ENCODE results near the gene FAM3B.
A peak's percentile ranks its signal among the peaks of the same experiment; 100 is the strongest.

Gene FAM3B

DNA sequence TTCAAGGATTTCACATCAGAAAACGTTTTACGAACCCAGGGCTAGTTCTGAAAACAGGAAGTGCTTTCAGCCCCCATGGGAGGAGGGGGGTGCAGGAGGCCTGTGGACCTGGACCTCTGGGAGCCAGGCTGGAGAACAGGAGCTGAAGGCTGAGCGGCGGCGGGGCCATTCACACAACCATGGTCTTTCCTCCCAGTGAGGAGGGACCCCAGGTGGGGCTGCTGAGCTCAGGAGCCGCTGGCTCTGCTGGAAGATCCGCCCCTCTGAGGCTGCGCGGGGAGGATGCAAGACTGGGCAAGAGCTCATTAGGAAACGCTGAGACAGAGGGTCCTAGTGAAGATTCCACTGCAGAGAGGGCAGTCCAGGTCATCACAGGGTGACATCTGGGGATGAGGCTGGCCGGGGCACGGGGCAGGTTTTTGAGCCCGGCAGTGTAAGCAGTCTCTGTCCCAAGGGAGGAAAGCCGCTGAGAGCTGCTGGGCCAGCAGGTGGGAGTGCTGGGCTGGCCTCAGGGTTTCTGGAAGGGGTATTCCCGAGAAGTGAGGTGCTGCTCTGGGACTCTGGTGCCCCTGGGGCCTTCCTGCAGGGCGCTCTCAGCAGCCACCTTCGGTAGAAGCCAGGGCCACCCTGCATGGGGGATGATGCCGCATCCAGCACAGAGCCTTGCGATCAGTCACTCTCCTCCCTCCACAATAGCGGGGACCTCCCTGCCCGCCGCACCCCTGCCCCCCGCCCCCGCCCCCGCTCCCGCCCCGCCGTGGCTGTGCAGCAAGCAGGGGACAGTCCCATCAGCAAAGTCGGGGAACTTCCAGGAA, 52.7 kb downstream of the FAM3B start:
- DNase-seq = no peak

DNA sequence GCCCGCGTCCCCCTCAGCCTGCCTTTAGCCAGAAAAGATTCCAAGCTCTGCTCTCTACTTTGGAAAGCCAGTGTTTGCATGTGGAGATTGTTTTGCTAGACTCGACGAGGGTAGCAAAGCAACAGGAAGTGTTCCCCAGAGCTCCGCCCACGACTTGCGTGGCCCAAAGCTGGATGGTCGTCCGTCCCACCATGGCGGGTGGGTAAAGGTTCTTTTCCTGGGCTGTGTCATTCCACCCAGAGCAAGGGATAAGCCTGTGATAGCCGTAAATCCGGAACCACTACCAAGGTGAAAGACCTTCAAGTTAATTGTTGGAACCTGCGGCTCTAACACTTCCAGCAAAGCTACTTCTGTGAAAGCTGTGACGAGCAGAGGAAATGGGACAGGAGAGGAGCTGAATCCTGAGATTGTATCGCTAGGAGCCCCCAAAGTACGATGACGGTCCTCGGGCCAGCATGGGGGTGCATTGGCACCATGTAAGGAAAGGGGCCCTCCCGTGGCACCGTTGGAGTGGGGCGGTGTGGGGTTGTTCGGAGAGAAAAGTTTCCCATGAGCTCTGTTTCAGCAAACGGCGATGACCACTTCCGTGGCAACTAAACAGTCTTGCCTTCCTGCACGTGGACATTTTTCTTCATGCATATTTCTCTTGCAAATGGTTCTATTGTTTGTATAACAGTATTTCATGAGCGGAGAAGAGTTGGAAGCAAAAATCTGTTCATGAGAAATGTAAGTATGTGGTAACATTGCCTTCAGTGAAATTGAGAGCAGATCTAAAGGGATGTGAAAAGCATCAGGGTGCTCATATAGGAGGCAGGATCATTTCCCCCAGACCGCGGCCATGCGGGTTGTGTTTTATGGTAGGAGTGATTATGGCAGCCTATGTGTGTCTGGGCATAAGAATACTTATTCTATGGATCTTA, 53.6 kb downstream of the FAM3B start:
- no peak for DNase-seq

DNA sequence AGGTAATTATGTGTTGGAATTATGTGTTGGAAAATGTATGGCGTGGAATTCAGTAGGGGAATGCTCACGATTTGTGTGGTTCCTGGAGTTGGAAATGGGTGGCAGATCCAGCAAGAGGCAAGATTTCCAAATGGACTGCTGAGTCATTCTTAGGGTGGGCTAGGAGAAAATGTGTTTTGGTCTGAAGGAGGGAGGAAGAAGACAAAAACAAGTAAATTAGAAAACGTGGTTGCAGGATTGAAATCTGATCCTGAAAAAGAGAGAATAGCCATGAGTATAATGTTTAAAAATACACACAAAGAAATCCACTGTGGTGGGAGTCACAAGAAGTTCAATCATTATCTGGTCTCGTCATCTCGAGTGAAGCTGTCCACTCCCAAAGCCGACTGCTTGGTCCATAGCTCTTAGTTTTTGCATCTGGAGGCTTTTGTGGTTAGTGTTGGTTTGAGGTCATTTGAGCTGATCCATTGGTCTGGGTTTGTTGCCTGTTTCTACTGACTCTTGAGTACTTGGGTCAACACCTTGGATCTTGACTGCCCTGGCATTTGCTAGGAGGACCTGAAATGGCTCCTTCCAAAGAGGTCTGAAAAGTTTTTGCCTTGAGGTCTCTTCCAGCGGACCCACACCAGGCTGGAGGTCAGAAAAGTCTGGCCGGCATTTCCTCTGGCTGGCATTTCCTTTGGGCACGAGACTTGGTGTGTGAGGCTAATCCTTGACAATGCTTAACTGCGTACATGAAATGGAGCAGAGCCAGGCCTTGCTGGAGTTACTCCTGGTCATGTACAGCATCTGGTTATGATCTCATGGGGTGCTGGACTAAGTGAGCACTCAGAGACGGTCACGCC, 54.5 kb downstream of the FAM3B start:
- no peak for DNase-seq

DNA sequence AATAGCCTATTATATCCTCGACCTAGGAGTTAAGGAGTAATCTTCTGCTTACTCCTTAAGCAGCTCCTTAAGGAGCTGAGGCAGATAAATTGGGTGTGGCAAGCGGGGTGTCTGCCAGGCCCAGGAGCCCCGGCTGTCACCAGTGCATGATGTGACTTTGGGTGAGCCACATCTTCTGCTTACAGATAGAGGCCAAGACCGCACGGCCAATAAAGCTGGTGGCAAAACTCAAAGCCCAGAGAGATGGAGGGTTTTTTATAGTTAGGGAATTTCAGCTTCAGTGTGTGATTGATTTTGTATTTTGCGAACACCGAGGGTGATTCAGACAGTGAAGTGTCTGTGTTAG, 55.1 kb downstream of the FAM3B start:
- no peak for DNase-seq

DNA sequence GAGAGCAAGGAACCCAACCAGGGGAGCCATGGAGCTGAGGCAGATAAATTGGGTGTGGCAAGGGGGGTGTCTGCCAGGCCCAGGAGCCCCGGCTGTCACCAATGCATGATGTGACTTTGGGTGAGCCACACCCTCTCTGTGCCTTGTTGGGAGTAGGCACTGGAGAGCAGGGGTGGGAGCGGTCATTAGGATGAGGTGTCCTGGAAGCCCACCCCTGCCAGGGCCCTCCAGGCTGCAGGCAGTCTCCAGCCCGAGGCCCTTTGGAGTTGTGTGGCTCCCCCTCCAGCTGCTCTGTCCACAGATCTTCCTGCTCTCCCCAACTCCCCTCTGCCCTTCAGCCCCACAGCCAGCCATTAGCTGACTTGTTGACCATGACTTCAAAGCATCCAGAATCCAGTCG, 56.7 kb downstream of the FAM3B start:
- DNase-seq = no peak

DNA sequence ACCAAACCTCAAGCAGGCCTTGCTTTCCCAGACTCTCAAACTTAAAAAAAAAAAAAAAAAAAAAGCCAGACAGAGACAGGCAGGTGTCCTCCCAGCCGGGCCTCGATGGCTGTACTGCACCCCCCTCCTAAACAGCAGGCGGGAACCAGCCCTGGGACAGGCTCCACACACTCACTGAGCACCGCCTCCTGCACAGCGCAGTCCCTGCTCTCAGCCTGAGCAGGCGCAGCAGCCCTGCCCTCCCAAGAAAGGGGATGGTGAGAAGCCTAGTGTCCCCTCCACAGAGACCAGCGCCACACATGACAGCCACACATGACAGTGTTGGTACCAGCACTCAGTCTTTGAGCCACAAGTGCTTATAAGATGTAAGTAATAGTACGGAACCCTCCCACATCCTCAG, 57.2 kb downstream of the FAM3B start:
- DNase-seq = no peak

DNA sequence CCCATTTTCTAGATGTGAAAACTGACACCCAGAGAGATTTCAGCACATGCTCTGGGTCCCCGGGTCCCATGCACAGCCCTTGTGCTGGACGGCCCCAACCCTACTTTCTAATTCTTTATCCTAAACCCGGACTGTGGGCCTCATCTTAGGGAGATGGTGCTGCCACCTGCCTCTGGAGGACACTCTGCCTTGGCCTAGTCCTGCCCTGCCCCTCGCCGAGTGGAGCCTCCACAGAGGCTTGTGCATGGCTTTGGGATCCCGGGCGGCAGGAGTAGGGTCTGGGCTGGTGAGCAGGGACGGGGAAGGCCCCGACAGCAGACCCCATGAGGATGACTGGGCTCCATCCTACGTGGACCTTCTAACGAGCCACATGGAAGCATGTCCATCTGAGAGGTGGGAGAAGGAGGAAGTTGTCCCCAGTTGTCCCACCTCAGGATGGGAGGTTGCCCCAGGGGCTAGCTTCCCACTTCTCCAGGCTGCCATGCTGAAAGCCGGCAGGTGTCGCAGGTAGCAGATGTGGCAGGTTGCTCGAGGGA, 57.6 kb downstream of the FAM3B start:
- no peak for DNase-seq

DNA sequence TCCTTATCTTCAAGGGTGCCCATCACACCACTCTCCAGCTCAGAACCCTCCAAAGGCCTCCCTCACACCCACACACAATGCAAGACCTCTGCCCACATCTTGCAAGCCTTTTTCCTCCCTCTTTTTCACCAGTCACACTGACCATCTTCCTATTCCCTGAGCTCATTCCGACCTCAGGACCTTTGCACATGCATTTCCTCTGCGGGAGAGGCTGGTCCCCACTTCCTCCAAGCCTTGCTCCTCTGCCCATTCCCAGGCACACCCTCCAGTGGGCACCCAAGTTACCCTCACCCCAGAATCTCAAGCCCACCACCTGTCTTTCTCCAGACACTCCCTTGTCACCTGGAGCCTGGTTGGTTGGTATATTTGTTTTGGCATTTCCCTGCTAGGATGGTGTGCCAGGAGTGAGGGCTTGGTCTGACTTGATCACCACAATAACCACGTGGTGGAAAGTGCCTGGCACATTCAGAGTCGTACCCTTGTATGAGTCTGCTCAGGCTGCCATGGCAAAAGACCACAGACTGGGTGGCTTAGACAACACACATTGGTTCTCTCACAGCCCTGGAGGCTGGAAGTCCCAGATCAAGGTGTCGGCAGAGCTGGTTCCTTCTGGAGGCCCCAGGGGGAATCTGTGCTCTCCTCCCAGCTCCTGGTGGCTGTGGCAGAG, 58.4 kb downstream of the FAM3B start:
- no peak for DNase-seq

DNA sequence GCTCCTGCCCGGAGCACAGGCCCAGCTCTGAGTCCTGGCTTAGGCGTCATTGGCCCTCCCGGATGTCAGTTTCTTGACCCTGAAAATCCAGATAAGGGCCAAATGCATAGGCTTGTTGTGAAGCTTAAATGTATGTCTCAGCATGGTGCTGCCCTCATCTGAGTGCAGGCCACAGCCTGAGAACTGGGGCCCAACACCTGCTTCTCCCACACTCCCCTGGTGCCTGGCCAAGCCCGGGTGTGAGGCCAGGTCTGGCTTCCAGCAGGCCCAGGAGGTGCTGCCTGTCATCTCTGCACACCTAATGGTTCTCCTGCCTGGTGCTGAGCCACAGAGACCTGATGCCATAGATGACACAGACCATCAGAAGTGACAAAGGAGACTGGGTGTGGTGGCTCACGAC, 59.3 kb downstream of the FAM3B start:
- no peak for DNase-seq

DNA sequence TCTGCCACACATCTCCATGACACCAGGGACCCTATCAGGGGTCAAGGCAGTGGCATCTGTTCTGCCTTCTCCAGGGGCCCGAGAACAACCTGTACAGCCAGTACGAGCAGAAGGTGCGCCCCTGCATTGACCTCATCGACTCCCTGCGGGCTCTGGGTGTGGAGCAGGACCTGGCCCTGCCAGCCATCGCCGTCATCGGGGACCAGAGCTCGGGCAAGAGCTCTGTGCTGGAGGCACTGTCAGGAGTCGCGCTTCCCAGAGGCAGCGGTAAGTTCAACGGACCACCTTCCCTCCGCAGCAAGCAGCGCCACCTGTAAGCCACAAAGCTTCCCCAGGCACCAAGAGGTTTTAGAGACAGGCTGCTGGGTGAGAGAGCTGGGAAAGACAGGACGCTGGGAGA, 61.1 kb downstream of the FAM3B start:
- DNase-seq = no peak

DNA sequence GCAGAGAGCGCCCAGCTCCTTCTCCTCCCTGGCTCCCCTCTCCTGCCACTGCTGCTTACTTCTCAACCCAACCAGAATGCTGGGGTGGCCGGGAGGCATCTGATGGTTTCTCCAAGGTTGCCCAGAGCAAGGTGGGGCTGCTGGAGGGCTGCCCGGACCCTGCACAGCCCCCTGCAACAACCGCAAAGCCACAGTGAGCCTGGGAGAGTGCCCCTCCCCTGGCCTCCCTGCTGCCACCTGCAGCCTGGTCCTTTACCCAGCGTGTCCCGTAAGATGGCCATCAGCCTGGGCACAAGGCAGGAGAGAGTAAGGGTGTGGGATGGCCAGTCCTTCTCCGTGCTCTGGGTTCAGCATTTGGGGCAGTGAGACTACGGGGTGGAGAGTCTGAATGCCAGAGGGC, 62.2 kb downstream of the FAM3B start:
- no peak for DNase-seq

DNA sequence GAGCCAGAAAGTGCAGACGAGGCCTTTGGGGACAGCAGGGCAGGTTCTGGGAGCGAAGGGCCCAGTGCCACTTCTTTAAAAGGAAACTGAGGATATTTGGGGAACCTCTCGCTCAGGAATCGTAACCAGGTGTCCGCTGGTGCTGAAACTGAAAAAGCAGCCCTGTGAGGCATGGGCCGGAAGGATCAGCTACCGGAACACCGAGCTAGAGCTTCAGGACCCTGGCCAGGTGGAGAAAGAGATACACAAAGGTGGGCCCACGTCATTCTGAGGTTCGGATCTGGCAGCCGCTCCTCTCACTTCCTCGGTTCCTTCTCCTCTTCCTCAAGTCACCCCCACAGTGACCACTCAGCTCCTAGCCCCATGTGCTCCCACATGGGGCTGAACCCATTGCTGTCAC, 63.3 kb downstream of the FAM3B start:
- no peak for DNase-seq

DNA sequence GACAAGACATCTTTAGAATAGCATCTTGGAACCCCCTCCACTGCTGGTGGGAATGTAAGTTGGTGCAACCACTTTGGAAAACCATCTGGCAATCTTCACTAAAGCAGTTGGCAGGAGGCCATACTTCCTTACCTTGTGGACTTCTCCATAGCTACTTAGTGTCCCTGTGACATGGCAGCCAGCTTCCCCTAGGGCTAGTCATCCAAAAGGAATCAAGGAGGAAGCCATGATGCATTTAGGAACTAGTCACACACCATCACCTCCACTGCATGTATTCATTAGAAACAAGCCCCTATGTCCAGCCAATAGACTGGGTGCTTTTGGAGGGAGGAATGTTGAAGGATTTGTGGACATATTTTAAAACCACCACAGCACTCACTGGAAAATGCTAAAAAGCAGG, 65.1 kb downstream of the FAM3B start:
- no peak for DNase-seq

DNA sequence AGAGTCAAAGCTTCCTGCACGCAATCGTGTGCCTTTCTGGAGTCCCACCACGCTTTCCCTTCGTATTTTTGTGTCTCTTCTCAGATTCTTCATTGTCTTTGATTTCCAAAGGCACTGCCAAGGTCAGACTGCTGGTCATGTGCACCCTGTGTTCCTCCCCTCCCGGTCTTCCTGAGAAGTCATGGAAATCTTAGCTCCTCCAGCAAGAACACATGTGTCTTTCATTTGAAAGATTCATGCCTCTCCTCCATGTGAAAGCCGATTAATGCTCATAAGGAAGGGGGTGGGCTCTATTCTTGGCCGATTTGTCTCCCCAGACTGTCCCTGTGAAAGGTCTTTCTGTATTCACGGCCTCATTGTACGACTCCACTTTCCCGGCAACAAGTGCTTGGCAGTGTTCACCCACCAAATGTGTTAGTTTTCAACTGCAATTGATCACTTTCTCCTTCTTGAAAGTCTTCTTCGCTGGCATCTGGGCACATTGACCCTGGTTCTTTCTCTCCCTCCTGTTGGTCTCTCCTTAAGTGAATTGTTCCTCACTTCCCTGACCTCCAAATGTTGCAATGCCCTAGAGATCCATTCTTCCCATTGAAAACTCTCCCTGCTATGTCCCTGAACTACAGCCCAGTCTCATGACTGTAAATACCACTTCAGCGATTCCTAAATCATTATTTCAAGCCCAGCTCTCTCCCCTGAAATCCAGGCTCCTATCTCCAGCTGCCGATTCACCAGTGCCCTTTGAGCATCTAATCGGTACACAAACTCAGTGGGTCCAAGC, 70.6 kb downstream of the FAM3B start:
- no peak for DNase-seq

DNA sequence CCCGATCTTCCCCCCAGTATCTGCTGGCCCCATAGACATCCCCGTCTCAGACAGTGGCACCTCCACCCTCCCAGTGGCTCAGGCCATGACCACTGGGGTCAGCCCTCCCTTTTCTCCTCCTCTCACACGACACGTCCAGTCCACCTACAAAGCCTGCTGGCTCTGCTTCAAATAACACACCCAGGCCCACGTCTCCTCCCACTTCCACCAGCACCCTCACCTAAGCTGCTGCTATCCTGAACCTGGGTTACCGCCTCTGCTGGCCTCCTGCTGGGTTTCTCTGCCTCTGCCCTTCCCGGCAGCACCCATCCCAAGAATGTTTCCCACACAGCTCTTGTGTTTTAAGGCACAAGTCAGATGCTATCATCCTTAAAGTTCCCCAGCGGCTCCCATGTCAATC, 71.2 kb downstream of the FAM3B start:
- DNase-seq = no peak

DNA sequence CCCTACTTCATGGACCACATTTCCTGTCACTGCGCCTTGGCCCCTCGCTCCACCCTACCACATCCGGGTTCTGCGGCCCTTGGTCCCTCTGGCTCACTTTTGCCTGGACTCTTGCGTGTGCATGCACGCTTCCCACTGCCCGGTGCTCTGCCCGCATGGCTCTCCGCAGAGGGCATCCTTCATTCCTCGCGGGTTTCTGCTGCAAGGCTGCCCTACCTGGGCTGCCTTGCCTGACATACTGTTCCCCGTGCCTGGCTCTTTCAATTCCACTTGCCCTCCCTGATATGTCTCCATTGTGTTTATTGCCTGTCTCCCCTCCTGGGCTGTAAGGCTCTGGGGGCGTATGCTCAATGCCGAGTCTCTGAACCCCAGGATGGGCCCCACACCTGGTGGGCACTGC, 71.7 kb downstream of the FAM3B start:
- DNase-seq = no peak

DNA sequence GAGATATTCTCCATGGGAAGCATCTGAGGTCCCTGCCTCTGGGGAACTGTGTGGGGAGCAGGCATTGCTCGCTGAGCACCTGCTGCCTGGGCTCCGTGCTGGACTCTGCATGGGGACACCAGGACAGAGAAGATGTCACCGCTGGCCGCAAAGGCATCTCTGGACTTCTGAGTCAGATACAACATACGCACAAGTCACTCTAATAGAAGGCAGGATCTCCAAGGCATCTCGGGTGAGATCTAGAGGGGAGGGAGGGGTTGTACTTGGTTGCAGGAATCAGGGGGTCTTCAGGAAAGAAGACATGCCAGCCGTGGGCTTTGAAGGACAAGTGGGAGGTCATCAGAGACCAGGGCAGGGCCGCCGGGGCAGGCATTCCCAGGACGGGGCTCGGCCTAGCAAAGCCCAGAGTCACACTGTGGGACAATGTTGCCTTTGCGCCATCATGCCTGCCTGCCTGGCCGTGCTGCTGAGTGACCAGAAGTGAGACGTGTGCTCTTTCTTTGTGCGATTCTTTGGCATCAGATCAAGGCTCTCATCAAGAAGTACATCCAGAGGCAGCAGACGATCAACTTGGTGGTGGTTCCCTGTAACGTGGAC, 73.5 kb downstream of the FAM3B start:
- no peak for DNase-seq

DNA sequence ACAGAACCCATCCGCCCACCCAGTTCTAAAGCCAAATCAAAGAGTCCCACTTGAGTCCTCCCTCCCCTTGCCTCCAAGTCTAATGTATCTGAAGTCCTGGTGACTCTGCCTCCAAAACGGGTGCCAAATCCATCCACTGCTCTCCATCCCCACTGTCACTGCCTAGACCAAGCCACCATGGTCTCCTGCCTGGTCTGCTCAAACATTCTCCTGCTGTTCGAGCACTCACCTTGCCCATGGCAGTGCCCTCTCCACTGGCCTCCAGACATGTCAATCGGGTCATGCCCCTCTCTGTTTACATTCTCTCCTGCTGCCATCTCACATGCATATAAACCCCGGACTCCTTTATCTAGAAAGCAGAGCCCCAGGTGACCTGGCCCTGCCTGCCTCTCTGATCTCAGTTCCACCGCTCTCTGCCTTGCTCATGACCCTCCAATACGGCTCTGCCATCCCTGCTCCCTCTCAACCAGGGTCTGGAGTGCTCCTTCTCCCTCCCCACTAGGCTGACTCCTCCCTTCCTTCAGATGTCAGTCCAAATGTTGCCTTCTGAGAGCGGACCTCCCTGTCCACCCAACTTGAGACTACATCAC, 77.4 kb downstream of the FAM3B start:
- DNase-seq = no peak

DNA sequence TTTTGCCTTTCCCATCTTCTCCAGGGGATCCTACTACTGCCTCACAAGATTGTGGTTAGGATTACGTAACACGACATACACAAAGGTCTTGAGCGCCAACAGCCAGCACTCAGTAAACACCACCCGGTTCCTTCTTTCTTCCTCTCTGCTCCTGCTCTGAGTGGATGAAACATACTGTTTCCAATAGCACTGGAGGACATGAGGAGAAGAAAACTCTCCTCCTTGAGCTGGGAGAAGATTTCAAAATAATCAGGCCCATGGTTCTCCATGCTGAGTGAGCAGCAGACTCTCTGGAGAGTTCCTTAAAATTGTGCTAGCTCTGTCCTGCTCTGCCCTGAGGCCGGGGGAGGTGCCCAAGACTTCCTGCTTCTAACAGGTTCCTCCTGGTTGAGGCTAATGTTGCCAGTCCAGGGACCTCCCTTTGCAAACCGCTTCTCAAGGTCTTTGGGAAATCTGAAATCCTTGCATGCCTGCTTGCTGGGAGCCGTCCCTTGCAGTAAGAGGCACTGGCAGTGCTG, 80.0 kb downstream of the FAM3B start:
- DNase-seq = peak in 1 of 2 donors; percentile 51

DNA sequence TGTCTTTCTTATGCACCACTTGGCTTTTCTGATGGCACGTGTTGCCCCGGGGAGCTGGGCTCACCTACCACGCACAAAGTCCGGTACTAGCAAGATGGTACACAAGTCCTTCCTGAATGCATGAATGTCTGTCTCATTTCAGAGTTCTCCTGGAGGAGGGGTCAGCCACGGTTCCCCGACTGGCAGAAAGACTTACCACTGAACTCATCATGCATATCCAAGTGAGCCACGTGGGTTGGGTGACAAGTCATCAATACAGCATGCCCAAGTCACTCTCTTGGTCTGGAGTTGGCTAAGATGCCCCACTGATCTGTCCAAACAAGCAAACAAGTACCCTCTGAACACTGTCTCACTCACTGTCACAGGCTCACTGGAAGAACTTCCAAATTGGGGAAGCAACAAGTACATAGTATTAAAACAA, 80.9 kb downstream of the FAM3B start:
- no peak for DNase-seq

DNA sequence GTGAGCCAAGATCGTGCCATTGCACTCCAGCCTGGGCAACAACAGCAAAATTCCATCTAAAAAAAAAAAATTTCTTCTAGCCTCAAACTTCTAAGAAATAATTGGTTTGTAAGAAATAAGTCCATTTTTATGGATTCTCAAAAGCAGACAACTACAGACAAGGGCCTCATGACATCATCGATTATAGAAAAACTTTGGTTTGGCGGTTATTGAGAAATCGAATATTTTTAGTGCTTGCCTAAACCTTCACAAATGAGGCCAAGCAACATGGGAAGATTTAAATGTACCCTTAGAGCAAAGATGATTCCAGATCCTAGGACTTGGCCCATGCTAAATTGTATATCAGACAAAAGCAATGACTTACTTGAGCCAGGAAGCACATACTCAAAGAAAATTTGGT, 81.7 kb downstream of the FAM3B start:
- no peak for DNase-seq

All from bone marrow (tissue), 2 donors.